ENCODE measurements around the gene UBALD1.

UBALD1 gene

DNA sequence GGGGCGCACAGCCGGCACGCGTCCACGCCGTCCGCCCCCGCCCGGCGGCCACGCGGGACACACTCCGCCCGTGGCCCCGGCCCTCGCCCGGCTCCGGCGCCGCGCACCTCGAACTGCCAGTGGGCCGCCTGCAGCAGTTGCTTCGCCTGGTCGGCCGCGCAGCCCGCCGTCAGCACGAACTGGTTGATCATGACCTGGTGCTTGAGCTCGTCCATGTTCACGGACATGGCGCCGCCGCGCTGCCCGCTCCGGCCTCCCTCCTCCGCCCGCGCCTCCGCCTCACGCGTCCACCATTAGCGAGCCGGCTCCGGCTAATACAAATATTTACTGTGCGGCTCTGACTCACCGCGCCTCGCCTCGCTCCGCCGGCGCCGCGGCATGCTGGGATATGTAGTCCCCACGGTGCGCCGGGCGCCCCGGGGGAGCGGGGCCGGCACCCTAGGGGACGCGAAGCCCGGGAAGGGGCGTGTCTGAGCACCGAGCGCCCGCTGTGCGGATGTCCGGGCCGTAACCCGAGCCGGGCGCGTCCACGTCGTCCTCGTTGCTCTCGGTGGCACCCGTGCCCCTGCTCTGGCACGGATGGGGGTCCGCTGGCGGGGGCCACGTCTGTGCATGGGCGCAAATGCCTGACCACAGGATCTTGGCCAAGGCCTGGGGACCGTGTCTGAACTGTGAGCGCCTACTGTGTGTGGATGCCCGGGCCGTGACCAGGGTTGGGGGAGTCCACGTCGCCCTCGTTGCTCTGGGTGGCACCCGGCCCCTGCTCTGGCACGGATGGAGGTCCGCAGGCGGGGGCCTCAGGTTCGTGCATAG is at the start of gene UBALD1:
UBALD1 (minus strand) TSS at position 318 of the 813 bp plus-strand sequence; CDS start at position 227, 91 bp downstream.
- peak; percentile 70 for DNase-seq (ENCODE audit: low read depth)

DNA sequence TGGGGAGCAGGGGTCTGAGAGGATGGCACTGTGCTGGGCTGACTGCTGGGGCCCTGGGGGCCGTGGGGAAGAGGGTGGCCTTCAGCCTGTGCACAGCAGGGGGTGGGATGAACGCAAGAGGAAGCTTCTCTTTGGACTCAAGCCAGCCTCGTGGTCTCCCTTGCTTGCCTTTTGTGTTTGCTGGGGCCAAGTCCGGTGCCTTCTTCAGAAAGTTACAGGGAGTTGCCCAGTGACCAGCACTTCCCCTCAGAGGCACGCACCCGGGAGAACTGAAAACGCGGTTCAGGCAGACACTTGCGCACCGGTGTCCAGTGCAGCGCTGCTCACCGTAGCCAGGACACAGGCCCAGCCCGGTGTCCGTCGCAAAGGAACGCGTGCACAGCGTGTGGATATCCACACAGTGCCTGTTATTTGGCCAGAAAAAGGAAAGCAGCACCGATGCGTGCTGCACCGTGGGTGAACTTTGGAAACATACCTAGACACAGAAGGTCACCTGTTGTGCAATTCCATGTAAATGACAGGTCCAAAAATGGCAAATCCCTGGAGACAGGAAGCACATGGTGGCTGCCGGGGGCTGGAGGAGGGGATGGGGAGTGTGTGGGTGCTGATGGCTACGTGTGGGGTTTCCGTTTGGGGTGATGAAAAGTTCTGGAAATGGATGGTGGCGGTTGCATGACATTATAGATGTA is 49.2 kb upstream of the UBALD1 start:
- DNase-seq (ENCODE audit: low read depth) = no peak

DNA sequence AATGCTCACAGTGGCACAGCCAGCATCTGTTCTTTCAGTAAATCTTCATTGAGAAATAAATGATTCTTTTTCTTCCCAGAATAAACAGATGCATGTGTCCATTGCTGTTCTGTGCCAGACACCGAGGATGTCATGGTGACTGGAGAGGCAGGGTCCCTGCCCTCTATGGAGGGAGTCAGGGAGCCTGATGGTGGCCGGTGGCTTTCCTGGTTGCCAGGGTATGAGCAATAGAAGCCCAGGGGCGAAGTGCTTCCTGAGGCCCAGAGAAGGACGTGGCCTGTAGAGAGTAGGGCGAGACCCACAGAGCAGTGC is 48.7 kb upstream of the UBALD1 start:
- no peak for DNase-seq (ENCODE audit: low read depth)

DNA sequence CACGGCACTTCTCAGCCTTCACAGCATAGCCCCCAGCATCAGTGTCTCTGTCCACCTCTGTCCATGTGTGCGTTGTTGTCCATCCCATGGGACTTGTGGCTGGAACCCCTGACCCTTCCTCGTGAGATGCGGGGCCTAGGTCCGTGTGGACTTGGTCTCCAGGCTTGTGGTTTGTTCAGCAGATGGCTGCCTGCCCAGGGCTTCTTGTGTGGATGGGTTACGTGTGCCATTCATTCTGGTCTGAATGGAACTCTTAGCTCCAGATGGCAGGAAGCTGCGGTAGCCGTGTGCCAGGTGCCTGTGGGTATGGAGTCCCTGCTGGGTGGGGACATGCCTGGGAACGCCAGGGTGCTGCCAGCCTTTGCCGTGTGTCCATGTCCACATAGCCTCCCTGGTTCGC is 47.0 kb upstream of the UBALD1 start:
- DNase-seq (ENCODE audit: low read depth) = no peak

DNA sequence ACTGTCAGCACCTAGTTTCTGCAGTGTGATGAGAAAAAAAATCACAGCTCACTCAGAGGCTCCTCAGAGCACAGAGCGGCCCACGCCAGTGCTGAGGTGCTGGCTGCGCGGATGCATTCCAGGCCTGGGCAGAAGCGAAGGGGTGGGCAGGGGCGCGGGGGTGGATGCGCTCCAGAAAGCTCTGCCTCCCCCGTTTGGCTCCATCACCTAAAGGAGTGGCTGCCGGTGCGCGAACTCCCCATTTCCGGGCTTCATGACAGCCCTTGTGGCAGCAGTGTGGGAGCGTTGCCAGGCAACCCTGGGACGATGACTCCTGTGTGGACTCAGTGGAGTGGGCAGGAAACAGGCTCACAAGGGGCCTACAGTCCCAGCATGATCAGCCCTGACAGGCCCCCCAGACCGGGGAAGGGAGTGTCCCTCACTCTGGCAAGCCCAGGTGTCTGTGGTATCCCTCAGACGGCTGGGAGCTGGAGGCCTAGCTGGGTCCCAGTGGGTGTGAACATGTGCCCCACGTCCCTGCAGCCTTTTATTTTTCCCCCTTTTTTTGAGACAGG is 45.8 kb upstream of the UBALD1 start:
- peak; percentile 72 for DNase-seq (ENCODE audit: low read depth)

DNA sequence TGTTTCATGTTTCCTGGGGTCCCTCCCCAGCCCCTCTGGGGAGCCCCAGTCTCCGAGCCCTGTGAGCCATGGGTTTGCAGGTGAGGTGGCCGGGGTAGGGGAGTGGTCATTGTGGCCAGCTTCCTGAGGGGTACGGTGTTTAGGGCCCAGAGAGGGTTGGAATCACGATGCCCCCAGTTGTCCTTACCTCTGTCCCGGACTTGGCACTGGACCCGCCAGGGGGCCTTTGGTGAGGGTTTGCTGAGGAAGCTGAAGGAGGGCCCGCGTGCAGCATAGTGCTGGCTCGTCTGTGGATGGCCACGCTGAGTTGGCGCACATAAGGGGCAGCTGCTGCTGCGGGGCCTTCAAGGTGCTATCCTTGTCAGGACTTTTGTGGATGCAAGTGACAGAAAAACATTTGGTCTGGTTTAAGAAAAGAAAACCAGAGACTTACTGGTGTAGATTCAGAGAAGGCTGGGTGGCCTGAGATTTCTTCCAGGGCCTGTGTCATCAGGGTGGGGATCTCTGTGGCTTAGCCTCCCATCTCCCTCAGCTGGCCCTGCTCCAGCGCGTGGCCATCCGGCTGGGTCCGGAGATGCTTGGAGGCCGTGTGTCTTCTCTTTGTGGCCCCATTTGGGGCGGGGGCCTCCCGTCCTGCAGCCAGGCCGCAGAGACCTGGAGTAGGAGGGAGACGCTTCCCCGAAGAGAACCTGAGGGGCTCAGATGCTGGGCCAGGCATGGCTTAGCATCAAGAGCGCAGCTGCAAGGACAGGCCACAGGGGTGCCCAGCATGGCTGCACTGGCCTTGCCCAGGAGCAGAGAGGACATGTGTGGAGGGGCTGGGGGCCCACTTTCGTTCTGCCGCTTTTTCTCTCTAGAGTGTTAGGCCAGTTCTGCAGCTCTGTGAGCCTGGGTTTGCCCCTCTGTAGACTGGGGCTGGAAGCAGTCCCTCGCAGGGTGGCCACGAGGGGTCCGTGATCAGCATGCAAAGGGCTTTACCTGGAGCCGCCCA is 45.0 kb upstream of the UBALD1 start:
- no peak for DNase-seq (ENCODE audit: low read depth)

DNA sequence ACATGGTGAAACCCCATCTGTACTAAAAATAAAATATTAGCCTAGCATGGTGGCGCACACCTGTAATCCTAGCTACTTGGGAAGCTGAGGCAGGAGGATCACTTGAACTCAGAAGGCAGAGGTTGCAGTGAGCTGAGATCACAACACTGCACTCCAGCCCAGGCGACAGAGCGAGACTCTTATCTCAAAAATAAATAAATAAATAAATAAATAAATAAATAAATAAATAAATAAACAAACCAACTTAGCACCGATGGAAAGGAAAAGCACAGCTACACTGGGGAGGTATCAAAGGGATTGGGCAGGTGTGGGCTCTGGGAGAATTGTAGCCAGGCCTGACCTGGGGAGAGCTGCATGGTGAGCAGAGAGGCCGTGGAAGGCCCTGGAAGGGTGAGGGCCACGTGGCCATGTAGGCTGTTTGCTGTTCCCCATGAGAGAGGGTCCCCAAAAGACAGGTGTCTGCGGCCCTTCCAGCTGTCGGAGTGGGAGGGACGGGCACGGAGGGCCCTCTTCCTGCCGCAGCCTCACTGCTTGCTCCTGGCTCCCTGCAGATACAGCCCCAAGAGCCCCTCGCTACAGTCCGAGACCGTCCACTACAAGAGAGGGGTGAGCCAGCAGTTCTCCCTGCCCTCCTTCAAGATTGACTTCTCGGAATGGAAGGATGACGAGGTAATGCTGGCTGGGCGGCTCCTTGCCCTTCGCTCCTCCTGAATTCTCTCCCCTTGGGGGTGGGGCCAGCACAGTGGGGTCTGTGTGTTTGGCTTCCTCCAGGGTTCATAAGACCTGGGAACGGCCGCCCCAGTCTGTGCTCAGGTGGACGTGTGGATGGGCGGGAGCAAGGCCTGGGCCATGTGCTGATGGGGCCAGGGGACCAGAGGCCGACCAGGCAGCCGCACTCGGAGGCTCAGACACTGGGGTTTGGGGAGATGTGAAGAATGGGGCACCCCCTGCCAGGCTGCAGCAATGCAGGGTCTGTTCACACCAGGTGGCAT is 42.3 kb upstream of the UBALD1 start:
- DNase-seq (ENCODE audit: low read depth) = no peak

DNA sequence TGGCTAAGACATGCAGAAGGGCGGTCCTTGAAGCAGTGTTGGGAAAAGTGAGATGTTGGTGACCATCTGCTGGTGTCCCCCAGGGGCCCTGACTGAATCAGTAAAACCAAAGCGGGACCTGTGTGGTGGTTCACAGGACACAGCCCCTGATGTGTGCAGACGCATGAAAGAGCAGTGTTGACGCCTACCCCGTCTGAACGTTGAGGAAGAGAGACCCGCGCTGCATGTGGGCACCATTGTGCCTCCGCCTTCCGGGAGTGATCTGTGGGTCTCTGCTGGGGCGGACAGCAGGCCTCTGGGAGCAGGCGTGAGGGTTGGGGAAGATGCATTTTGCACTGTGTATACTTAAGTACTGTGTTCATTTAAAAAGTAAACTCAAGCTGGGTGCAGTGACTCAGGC is 41.5 kb upstream of the UBALD1 start:
- no peak for DNase-seq (ENCODE audit: low read depth)

DNA sequence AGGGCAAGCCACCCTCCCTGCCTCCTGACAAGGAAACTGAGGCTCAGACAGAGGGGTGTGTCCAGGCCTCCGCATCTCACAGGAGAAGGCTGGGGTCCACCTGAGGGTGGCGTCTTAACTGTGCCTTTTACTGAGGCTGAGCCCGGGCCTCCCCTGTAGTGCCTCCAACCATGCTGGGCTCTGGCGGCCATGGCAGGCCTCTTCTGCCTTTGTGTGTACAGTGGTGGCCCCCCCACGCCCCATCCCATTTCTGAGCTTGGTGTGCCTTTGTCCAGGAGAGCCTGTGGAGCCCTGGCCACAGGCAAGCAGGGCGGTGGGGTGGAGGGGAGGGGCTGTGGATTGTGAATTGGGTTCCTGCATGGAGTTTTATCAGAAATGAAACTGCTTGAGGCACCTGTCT is 41.1 kb upstream of the UBALD1 start:
- DNase-seq (ENCODE audit: low read depth) = no peak

DNA sequence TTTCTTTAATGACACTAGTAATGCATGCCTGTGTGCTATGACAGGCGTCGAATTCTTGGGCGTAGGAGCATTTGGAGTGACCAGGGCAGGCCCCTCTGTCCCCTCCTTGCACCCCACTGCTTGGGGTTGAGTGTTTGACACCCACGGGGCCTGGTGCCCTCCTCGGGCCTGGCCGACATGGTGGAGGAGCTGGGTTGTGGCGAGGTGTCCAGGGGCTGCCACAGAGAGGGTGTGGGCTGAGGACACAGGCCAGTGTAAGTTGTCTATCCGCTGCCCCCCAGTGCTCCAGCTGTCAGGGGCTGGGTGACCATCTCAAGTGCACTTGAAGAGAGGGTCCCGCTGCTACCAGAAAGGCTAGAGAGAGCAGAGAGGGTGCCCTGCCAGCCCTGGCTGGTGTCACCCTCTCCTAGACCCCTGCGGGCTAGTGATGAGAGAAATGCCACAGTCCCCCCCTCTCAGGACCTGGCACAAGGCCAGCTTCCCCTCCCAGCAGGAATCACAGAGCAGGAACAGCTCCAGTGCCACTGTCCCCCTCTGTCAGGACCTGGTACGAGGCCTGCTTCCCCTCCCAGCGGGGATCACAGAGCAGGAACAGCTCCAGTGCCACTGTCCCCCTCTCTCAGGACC is 40.4 kb upstream of the UBALD1 start:
- no peak for DNase-seq (ENCODE audit: low read depth)

DNA sequence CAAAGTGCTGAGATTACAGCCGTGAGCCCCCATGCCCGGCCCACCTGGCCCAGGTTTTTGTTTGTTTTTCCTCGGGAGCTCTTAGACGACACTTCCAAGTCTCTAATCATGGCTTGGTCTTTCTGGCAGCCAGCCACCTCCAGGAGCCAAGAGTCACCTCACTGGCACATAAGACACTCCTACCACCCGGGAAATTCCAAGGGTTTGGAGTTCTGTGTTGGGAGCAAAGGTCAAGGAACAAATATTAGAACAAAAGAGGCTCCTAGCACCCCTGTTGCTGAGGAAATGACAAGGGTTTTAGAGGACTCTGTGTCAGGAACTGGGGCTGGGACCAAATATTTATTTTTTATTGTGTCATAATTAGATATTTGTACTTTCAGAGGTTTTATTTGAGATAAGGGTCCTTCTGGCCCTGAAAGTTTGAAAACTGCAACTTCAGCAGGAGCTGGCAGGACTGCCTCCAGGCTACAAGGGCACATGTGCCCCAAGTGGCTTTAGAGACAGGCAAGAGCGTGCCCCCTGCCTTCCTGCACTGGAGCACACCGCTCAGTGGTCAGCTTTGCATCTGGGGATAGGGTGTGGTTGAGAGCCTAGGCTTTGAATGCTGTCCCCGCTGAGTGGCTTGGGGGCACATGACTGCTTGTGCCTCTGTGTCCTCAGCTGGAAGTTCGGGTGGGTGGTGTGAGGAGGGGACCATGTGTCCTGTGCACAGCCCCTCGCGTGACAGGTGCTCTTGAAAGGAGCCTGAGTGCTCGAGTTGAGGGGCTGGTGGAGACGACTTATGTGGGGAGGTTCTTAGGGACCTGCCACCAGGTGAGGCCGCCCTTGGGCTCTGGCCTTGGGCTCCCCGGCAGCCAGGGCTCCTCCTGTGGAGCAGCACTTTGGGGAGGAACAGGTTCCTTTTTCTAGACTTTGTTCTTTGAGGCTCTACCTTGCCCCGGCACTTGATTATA is 39.6 kb upstream of the UBALD1 start:
- no peak for DNase-seq (ENCODE audit: low read depth)

DNA sequence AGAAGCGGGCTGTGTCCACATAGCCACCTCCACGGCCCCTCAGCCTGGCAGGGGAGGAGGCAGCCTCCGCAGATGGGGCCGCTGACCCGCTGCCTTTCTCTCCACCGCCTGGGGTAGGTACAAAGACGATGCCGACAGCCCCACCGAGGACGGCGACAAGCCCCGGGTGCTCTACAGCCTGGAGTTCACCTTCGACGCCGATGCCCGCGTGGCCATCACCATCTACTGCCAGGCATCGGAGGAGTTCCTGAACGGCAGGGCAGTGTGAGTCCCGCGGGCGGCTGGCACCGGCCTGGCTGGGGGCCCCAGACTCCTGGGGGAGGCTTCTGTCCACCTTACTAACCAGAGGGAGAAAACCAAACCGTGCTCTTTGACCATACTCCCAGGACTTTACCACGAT is 37.9 kb upstream of the UBALD1 start:
- no peak for DNase-seq (ENCODE audit: low read depth)

DNA sequence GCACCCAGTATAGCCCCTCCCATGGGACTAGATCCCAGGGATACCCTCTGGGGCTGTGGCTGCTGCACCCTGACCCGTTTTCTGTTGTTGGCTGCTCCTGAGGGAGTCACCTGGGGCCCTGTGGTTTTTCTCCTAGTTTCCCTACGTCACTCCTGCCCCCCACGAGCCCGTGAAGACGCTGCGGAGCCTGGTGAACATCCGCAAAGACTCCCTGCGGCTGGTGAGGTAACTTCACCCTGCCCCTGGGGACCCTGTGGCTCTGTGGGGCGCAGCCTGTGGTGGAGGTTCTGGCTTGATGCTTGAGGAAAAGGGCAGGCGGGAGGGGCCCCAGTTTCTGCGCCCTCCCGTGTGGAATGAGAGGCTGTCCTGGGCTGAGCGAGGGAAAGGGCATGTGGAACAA is 37.1 kb upstream of the UBALD1 start:
- DNase-seq (ENCODE audit: low read depth) = no peak

DNA sequence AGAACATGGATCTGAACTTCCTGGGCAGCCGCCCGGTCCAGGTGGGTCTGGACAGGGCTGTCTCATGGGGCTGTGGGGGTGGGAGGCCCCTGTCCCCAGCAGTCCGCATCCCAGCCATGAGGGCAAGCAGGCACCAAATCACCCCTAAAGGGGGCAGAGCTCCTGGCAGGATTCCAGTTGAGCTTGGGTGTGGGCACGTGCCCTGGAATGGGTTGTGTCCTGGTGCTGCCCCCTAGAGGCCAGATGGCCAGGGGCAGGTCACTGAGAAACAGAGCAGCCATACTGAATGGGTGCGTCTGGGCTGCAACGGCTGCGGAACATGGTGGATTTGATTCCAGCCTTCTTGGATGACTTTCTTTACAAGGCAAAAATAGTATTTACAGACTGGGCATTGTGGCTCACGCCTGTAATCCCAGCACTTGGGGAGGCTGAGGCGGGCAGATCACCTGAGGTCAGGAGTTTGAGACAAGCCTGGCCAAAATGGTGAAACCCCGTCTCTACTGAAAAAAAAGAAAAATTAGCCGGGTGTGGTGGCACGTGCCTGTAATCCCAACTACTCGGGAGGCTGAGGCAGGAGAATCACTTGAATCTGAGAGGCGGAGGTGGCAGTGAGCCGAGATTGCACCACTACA is 35.9 kb upstream of the UBALD1 start:
- DNase-seq (ENCODE audit: low read depth) = peak; percentile 60

DNA sequence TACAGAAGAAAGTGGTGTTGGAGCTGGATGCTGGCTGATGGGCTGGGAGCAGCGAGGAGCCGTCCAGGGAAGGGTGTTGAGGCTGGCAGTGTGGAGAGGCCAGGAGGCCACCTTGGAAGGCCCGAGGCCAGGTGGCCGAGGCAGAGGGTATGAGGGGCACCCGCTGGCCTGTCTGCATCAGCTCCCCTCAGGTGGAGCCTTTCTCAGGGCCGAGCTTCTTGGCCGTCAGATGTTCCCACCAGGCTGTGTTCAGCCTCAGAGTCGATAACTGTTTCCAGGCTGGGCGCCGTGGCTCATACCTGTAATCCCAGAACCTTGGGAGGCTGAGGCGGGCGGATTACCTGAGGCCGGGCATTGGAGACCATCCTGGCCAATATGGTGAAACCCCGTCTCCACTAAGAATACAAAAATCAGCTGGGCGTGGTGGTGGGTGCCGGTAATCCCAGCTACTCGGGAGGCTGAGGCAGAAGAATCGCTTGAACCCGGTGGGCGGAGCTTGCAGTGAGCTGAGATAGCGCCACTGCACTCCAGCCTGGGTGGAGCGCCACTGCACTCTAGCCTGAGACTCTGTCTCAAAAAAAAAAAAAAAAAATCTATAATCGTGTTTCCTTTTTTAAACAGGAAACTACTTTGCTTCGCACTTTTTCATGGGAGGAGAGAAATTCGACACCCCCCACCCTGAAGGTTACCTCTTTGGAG is 35.2 kb upstream of the UBALD1 start:
- no peak for DNase-seq (ENCODE audit: low read depth)

DNA sequence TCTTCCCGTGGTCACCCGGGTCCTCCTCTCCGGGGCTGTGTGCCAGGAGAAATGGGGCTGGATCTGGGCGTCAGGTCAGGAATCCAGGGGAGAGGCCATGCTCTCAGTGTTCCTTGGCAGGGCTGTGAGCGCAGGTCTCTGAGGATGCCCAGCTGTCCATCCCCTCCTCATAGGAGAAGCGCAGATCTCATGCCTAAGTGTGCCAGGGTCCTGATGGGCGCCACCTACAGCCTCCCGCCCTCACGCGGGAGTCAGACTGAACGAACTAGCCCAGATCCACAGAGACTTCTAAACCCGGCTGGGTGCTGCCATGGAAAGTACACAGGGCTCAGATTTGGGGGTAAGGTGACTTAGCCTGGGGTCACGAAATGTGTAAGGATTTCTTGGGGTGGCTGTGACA is 34.2 kb upstream of the UBALD1 start:
- DNase-seq (ENCODE audit: low read depth) = no peak

DNA sequence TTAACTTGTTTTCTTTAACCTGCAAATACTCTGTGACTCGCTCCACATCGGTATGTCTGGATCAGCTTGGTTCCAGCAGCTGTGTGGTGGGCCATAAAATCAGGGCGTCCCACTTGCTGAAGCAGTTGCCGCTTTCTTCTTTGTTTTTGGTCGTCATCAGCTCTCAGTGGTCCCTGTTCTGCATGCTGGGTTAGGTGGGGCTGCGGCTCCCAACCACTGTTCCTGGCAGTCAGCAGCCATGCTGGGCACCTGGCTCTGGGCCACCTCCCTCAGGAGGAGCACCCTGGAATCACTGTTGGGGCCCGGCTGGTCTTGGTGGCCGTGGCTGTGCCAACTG is 32.9 kb upstream of the UBALD1 start:
- DNase-seq (ENCODE audit: low read depth) = no peak
